Thyroid gland (tissue), 4 donors: ENCODE data around the gene ZNF841. TPM values are rescaled to one million over a fixed set of nuclear protein-coding genes. Genes with fewer than 3 reads are reported as not detected.

Source experiments
- DNase-seq, 2 donors: peaks; one replicate each; pipeline ENCODE4 v3.0.0-alpha.2; 2019
- H3K27ac ChIP-seq, 3 donors: fragments of 200-600 bp; sonication (generic); 1 replicate in 2 of 3; 2 replicates in 1 of 3; pipeline ENCODE4 v1.5.1; 2016 to 2019; ENCODE audit warnings: mild to moderate bottlenecking in 1 of 3, moderate library complexity in 1 of 3
- H3K27me3 ChIP-seq: fragments of 200-600 bp; sonication (generic); one replicate; pipeline ENCODE4 v1.5.1; 2019
- H3K36me3 ChIP-seq, 2 donors: fragments of 200-600 bp; sonication (generic); one replicate each; pipeline ENCODE4 v1.5.1; 2016 to 2019
- H3K4me1 ChIP-seq, 2 donors: fragments of 200-600 bp; sonication (generic); one replicate each; pipeline ENCODE4 v1.5.1; 2017 to 2019
- H3K4me3 ChIP-seq, 3 donors: fragments of 200-600 bp; sonication (generic); replicated peaks in 1 of 3; 1 replicate in 2 of 3; 2 replicates in 1 of 3; pipeline ENCODE4 v1.5.1; 2016; ENCODE audit warnings: mild to moderate bottlenecking in 1 of 3
- H3K9me3 ChIP-seq: fragments of 200-600 bp; sonication (generic); one replicate; pipeline ENCODE4 v1.5.1; 2017
- POLR2A ChIP-seq, 2 donors: fragments of 450-650 bp; IDR thresholded peaks; one replicate each; pipeline ENCODE4 v1.6.1; 2017; ENCODE audit warnings: antibody characterized with exemption in 2 of 2, mild to moderate bottlenecking in 2 of 2, moderate library complexity in 1 of 2
- WGBS, 2 donors: methylation state at CpG; one replicate each; pipeline ENCODE4 v1.1.5; 2017; 5-methylcytosine and 5-hydroxymethylcytosine counted together
- intact Hi-C: fragments of 100-400 bp; cut with DNase I; formaldehyde crosslinking; loops from one replicate; pipeline ENCODE4 v1.15.1; 2023
- total RNA-seq, 4 donors: library from RNA; depleted of rRNA; stranded (reverse); fragments of >200 nt; gene quantifications; one replicate each; pipeline ENCODE4 v1.2.3, GENCODE V29; 2016
- TF ChIP-seq, protein P1 (sequence below), 6 experiments: fragments of 200-600 bp in 3 of 6; fragments of 450-650 bp in 3 of 6; sonication (generic) in 3 of 6; IDR thresholded peaks; one replicate each; pipeline ENCODE4 v1.5.1; 2016 to 2019; ENCODE audit warnings: antibody characterized with exemption in 6 of 6, mild to moderate bottlenecking in 2 of 6, inconsistent platforms in 1 of 6, moderate library complexity in 1 of 6

Gene ZNF841
- total RNA-seq, 4 donors from 2014 or later = 14.9 to 23.9 (median 18.0) TPM

DNA sequence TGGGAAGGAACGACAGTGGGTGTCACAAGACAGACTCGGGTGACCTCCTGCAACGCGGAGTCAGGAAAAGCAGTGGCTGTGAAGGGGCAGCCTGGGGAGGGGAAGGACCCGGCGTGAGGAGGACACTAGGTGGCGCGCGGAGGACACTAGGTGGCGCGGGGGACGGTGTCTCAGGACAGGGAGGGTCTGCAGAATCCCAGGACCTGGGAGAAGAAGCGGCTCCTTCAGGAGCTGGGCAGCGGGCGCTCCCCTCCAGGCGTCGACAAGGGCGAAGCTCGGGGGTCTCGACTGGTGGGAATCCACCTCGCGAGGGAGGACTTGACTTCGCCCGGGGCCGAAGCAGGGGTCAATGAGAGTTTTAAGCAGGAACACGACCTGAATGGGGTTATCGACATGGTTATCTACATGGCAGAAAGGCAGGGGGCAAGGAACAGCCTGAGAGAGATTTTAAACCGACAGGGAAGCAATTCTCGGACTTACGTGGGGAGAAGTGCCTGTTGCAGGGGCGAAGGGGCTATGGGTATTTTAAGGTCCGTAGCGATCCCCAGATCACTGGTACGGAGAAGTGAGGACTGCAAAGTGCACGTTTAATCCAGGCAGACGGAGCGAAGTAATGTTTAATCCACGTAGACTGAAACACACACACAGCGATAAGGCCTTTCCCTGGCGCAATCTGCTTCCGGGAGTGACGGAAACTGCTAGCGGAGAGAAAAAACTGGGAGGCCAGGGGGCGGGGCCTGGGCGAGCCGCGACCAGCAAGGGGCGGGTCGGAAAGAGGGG is 43.9 kb upstream of the ZNF841 start, which contains the start of gene ZNF616:
Gene ZNF616 (minus strand): TSS at position 687 of the 780 bp plus-strand sequence. CDS start 9,426 bp downstream, outside the sequence.
- Histone ChIP-seq H3K27ac (peak within 1 kb of the TSS; percentile 75 to 92 (median 89)), H3K4me3 (peak within 1 kb of the TSS; percentile 64 to 87 (median 73)), H3K27me3 (no peaks in the 10 kb centered on the region), H3K9me3 (no peaks in the 10 kb centered on the region), H3K4me1 (peaks cover 0 to 10% of the 10 kb centered on the region in 2 donors), H3K36me3 (no peaks in the 10 kb centered on the region)
- 0 to 1% methylated on average over 48 to 49 of the region's 49 CpGs for WGBS, 2 donors
- intact Hi-C loops = loop anchor here (2.0 kb wide), 1 partner anchor 99 kb away; no protein-coding TSS in a partner anchor
- peak in 1 of 2 donors; percentile 78 for TF ChIP-seq POLR2A (IDR thresholded peaks at IDR 0.05)
- TF ChIP-seq, protein P1, sequence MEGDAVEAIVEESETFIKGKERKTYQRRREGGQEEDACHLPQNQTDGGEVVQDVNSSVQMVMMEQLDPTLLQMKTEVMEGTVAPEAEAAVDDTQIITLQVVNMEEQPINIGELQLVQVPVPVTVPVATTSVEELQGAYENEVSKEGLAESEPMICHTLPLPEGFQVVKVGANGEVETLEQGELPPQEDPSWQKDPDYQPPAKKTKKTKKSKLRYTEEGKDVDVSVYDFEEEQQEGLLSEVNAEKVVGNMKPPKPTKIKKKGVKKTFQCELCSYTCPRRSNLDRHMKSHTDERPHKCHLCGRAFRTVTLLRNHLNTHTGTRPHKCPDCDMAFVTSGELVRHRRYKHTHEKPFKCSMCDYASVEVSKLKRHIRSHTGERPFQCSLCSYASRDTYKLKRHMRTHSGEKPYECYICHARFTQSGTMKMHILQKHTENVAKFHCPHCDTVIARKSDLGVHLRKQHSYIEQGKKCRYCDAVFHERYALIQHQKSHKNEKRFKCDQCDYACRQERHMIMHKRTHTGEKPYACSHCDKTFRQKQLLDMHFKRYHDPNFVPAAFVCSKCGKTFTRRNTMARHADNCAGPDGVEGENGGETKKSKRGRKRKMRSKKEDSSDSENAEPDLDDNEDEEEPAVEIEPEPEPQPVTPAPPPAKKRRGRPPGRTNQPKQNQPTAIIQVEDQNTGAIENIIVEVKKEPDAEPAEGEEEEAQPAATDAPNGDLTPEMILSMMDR (IDR thresholded peaks at IDR 0.05) = peak; percentile 50 to 85 (median 80)
- DNase-seq = peak; percentile 97 to 98

DNA sequence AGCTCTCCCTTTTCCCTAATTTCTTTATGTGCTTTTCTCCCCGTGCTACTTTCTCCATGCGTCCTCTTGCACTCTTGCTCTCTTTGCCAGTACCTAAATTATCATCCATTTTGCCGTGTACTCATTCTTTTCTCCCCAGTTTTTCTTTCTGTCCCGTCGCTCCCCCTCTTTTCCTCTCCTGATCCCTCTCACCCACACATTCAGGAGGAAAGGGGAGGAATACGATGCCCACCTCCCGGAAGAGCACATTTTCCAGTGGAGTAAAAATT is 43.4 kb upstream of the ZNF841 start:
- peaks cover 0 to 10% of the 10 kb centered on the region in 2 donors for H3K4me1 ChIP-seq
- intact Hi-C loops = loop anchor here (2.0 kb wide), 1 partner anchor 100 kb away; no protein-coding TSS in a partner anchor
- TF ChIP-seq, protein P1 (IDR thresholded peaks at IDR 0.05) = no peak
- no peak for TF ChIP-seq POLR2A (IDR thresholded peaks at IDR 0.05)

DNA sequence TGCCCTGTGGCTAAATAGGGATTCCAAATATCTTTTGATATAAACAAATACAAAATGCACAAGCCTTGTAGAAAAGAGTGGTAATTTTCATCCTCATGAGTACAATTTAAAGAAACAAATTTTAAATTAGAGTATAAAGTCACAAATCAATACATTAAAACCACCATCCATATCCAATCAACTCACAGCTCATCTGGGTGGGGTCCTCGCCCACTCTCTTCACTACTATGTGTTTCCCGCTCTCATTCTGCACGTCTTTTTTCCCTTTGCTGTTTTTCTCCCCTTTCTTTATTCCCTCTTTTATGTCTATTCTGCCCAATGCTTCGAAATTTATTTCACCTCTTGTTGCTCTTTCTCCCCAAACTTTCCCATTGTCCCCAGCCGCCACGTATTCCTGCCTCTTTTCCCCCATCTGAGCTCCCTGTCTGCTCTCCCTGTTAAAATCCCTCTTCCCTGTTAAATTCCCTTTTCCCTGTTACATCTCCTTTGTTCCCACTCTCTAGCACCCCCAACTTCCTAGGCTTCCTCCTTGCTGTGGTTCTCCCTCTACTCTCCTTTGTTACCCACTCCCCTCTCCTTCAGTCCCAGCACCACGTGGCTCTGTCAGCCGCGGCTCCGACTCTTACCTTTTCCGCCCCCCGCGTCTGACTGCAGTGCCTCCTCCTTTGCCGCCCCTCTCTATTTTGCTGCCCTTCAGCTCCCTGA is 42.9 kb upstream of the ZNF841 start:
- intact Hi-C loops = loop anchor here (2.0 kb wide), 1 partner anchor 100 kb away; no protein-coding TSS in a partner anchor
- WGBS, 2 donors = 9 to 11% methylated on average over 14 of the region's 14 CpGs
- peak overlapping the region; percentile 75 to 92 (median 89) for H3K27ac ChIP-seq
- H3K9me3 ChIP-seq = no peaks in the 10 kb centered on the region
- H3K4me1 ChIP-seq = peaks cover 0 to 10% of the 10 kb centered on the region in 2 donors
- DNase-seq = peak; percentile 32 to 37
- no peak for TF ChIP-seq POLR2A (IDR thresholded peaks at IDR 0.05)
- TF ChIP-seq, protein P1 (IDR thresholded peaks at IDR 0.05) = no peak
- no peaks in the 10 kb centered on the region for H3K27me3 ChIP-seq
- H3K4me3 ChIP-seq = peak overlapping the region; percentile 64 to 87 (median 73)
- H3K36me3 ChIP-seq = no peaks in the 10 kb centered on the region

More for the DNA sequence above, 43.4 kb upstream of the ZNF841 start:
- Histone ChIP-seq H3K27me3 (no peaks in the 10 kb centered on the region), H3K36me3 (no peaks in the 10 kb centered on the region), H3K4me3 (peak overlapping the region; percentile 64 to 87 (median 73)), H3K27ac (peak overlapping the region; percentile 75 to 92 (median 89)), H3K9me3 (no peaks in the 10 kb centered on the region)
- DNase-seq = no peak
- WGBS, 2 donors = 0% methylated on average over 7 of the region's 7 CpGs

DNA sequence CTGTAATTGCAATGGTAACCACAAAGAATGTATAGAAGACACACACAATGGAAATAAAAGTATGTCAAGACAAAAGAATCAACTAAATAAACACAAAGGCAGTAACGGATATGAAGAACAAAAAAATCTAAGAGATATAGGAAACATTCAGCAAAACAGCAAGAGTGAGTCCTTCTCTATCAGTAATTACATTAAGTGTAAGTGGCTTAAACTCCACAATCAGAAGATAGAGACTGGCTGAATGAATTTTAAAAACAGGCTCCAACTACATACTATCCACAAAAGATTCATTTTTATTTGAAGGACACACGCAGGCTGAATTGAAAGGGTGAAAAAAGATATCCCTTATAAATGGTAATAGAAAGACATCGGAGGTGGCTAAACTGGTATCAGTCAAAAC is 24.7 kb upstream of the ZNF841 start:
- H3K4me3 ChIP-seq = no peak overlapping the region
- intact Hi-C loops = no loop called here
- no peak for DNase-seq
- H3K27ac ChIP-seq = no peak overlapping the region
- no peaks in the 10 kb centered on the region for H3K4me1 ChIP-seq
- H3K27me3 ChIP-seq = no peaks in the 10 kb centered on the region
- H3K9me3 ChIP-seq = peaks cover 9% of the 10 kb centered on the region
- TF ChIP-seq POLR2A (IDR thresholded peaks at IDR 0.05) = no peak
- TF ChIP-seq, protein P1 (IDR thresholded peaks at IDR 0.05) = no peak
- H3K36me3 ChIP-seq = peaks cover 70 to 77% of the 10 kb centered on the region in 2 donors
- 97% methylated on average over 3 of the region's 3 CpGs for WGBS, 2 donors
